PC-9 (cell line): ENCODE results near the gene ATP6V0D1.

Experiments used
- CTCF ChIP-seq: fragments of 200-600 bp; sonication (generic); conservative IDR thresholded peaks from 2 replicates; pipeline ENCODE4 v1.6.1; 2017; ENCODE audit warnings: mixed run types, antibody characterized with exemption, mild to moderate bottlenecking, moderate library complexity
- EZH2 ChIP-seq: fragments of 200-600 bp; sonication (generic); IDR thresholded peaks from 2 replicates; pipeline ENCODE4 v1.8.0; 2017; ENCODE audit warnings: antibody characterized with exemption, low read depth

- no peak for TF ChIP-seq EZH2
- no peak for TF ChIP-seq CTCF
These were observed 92.4 kb downstream of the ATP6V0D1 start for GRCh38 chr16:67388591-67388990.
